ENCODE data around the gene MMP24OS.
"Not testable (repeated sequence)": the region's sequence is repeated elsewhere in the genome, so short reads cannot be mapped to it uniquely, and the experiment has no call there.

GRCh38 chr20:35262321-35262720 lies 15.6 kb downstream of the MMP24OS start:
- TF ChIP-seq ARNT (IDR thresholded peaks at IDR 0.05); FOXK2 (IDR thresholded peaks at IDR 0.05); BHLHE40 (IDR thresholded peaks at IDR 0.05; ENCODE audit: borderline replicate concordance); ELF4 (IDR thresholded peaks at IDR 0.05); ZNF384 (IDR thresholded peaks at IDR 0.05); FOXM1 (IDR thresholded peaks at IDR 0.05; ENCODE audit: borderline replicate concordance); SP1 (IDR thresholded peaks at IDR 0.05); SUZ12 (IDR thresholded peaks at IDR 0.05); FOXA1 (IDR thresholded peaks at IDR 0.05): not testable (repeated sequence)
- TF ChIP-seq, protein P1, sequence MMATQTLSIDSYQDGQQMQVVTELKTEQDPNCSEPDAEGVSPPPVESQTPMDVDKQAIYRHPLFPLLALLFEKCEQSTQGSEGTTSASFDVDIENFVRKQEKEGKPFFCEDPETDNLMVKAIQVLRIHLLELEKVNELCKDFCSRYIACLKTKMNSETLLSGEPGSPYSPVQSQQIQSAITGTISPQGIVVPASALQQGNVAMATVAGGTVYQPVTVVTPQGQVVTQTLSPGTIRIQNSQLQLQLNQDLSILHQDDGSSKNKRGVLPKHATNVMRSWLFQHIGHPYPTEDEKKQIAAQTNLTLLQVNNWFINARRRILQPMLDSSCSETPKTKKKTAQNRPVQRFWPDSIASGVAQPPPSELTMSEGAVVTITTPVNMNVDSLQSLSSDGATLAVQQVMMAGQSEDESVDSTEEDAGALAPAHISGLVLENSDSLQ (IDR thresholded peaks at IDR 0.05) = not testable (repeated sequence)

Data from HEK293T (cell line).